SKM-1 treated with dmso at 0.1 percent for 144 hours (cell line): ENCODE data around the gene EIF4G3.

ENCODE experiments used
- DNase-seq: peaks from one replicate; lab custom pipeline; 2025; ENCODE audit not compliant: unreplicated experiment; lab: John Stamatoyannopoulos, UW

EIF4G3 gene

DNA sequence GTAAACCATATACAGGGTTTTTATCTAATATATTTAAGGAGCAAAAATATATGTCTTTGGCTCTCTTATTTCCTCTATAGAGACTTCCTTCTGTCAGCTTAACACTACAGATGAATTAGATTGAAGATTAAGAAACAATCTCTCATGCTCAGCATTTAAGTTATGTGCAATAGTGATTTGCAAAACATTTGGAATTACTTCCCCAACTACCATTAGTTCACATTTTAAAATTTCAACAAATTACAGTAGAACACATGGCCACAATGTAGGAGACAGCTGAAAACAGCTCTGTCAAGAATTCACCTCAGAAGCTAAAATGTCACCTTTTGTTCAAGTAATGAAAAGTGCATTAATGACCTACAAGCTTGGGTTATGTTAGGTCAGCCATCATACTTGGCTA lies 177.9 kb downstream of the EIF4G3 start:
- DNase-seq: no peak

- no peak for DNase-seq
These were observed 179.0 kb downstream of the EIF4G3 start for GRCh38 chr1:20997602-20998224.

GRCh38 chr1:20996554-20996953 lies 180.1 kb downstream of the EIF4G3 start:
- DNase-seq: no peak

DNA sequence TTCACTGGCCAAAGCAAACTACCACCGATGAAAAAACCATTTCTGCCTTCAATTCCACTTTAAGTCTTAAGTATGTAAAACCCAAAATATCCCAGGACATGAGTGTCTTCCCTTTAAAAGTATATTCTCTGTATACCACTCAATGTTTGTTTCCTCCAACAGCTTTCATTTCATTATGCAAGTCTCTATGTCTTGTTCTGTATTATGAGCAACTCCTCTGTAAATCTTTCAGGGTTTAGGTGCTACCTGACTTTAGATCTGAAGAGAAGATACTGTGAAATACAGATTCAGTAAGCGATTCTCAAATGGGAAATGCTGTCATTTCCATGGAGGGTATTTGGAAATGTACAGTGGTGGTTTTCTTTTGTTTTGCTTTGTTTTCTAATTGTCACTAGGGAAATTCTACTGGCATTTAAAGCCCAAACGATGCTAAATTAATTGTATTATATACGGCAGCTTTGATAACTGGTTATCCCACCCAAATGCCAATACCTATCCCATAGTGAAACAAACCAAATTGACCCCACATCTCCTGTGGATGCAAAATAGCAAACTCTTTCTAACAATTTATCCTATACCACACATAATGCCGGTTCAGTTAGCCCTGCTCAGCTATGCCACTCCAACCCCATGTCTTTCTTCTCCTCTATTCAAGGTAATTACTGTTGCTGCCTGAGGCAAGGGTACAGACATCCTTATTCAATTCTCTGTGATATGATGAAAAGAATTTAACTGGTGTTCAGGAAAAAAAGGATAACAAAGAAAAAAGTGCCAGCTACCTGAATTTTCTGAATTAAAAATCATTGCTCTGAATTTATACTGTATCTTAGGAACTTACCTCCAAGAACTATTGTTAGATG lies 182.8 kb downstream of the EIF4G3 start:
- no peak for DNase-seq

DNA sequence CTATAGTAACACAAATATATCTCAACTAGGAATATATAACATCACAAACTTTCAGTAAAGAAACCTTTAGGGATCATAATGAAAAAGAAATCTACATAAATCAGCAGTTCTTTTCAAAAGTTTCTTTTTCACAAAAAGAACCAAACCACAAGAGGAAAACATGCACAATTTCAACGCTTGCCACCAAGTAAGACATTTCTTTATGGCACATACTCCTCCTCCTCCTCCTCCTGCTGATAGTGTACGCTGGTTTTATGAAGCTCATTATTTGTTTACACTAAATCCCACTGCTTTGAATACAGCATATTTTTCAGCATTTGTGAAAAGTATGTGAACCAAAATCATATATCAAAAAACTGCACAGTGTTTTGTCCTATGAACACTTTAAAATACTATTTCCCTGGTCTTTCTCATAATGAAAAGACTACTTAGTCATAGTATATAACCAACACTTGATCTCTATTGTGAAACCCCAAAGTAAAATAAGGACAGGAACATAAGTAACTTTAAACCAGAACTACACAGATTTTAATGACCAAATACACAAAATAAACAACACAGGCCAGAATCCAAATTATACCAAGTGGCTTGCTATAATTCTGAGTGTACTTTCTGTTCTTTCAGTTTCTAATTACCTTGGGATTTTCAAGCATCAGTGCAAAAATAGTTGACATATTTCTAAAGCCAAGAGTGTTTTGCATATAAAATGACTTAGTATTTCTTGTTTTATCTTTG lies 184.2 kb downstream of the EIF4G3 start:
- no peak for DNase-seq

DNA sequence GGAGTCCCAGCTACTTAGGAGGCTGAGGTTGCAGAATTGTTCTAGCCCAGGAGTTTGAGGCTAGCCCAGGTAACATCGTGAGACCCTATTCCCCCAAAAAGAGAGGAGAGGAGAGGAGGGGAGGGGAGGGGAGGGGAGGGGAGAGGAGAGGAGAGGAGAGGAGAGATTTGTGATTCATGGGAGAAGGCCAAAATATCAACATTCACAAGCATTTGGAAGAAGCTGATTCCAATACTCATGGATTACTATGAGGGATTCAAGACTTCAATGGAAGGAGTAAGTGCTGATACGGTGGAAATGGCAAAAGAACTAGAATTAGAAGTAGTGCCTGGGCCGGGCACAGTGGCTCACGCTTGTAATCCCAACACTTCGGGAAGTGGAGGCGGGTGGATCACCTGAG lies 187.8 kb downstream of the EIF4G3 start:
- DNase-seq: no peak

- DNase-seq: no peak
These were observed 188.6 kb downstream of the EIF4G3 start for GRCh38 chr1:20987831-20988825.

DNA sequence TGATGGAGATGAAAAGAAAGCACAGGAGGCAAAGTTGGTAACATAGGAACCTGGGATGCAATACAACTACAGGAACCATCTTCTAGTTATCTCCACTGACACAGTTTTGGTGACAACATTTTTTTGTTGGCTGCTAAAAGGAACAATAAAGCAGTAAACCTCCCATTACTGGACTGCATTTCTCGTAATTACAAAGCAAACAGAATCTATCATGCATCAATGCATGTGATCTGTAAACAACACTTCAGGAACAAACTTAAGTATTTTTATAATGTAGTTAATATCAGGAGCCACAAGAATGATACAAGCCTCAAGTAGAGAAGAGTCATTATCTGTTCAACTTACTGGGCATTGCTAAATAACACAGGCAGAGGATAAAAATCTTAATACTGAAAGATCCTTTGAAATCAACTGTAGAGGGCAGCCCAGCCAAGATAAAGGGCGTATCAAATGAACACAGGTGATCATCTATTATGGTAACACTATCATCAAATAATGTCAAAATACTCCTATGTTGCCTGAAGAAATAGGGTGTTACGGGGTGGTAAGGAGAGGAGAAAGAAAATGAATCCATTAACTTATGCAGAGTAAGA lies 193.3 kb downstream of the EIF4G3 start:
- no peak for DNase-seq

GRCh38 chr1:20982316-20982715 lies 194.4 kb downstream of the EIF4G3 start:
- DNase-seq: no peak

- DNase-seq: no peak
These were observed 194.8 kb downstream of the EIF4G3 start for GRCh38 chr1:20981915-20982314.

GRCh38 chr1:20980051-20980450 lies 196.6 kb downstream of the EIF4G3 start:
- DNase-seq: no peak

DNA sequence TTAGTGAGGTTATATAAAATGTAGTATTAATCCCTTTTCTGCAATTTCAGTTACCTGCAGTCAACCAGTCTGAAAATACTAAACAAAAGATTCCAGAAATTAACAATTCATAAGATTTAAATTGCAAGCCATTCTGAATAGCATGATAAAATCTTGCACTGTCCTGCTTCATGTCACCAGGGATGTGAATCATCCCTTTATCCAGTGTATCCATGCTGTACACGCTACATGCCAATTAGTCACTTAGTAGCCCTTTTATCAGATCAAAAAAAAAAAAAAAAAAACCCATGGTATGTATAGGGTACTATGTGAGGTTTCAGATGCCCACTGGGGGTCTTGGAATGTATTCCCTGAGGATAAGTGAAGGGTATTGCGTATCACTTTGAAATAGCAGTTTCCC lies 198.3 kb downstream of the EIF4G3 start:
- no peak for DNase-seq

DNA sequence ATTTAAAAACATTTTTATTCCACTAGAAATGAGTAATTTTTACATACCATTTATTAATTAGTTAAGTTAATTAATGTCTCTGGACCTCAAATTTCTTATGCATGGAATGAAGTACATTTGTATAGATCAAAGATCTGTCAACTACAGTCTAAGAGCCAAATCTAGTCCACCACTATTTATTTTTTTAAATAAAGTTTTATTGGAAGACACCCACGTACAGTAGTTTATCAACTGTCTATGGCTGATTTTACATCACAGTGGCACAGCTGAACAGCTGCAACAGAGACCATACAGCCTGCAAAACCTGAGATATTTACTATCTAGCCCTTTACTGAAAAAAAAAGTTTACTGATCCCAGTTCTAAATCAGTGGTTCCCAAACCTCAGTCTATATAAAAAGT lies 201.0 kb downstream of the EIF4G3 start:
- no peak for DNase-seq

- no peak for DNase-seq
These were observed 201.7 kb downstream of the EIF4G3 start for GRCh38 chr1:20974951-20975350.

GRCh38 chr1:20974069-20974468 lies 202.6 kb downstream of the EIF4G3 start:
- DNase-seq: no peak

DNA sequence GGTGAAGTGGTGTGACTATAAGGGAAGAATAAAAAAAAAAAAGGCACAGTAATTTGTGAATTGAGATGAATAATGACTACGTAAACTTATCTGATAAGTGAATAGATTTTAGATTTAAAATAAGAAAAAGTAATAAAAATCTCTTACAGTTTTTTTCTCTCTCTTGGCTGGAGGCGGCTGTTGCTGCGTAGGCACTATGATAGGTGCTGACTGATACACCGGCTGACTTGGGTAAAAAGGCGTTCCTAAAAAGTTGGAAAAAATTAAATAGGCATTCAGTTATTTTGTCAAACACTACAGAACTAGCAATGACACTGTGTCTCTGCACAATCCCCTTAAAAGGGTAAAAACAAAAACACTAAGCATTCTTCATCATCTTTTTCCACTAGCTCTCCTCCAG lies 203.8 kb downstream of the EIF4G3 start:
- DNase-seq: no peak

GRCh38 chr1:20964540-20965484 lies 211.9 kb downstream of the EIF4G3 start:
- peak; percentile 57 for DNase-seq

DNA sequence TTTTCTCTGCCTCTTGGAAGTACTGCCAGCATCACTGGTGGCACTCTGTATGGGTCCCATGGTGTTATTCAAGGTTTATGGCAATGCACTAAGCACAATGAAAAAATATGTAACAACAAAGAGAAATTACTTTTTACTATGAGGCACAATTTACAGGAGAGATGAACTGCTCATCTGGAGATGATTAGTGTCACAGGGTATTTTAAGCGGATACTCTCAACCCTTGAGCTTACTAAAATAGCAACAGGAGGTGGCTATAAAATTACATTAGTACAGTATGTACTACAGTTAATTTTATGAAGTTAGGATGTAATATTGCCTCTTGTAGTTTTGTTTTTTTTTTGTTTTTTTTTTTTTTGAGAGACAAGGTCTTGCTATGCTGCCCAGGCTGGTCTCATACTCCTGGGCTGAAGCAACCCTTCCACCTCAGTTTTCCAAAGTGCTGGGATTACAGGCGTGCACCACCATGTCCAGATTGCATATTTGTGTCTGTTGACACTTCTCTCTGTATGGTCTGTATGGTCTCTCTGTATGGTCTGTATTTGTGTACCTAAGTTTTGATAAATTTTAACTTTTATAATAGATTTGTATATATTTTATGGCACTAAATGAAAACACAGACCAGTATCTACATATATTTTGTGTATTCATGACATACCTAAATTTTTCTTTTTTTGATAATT lies 214.0 kb downstream of the EIF4G3 start:
- no peak for DNase-seq

- no peak for DNase-seq
These were observed 218.3 kb downstream of the EIF4G3 start for GRCh38 chr1:20958430-20958829.
